Liver (tissue), 3 donors: ENCODE measurements around the gene TRPM6.

Experiments
- EGR1 ChIP-seq, 2 donors: IDR thresholded peaks; 2 replicates each; pipeline ENCODE4 v1.6.1; 2016 to 2018; ENCODE audit warnings: antibody characterized with exemption in 2 of 2, low read depth in 2 of 2
- HNF4A ChIP-seq, 2 donors: conservative IDR thresholded peaks; 2 replicates each; pipeline ENCODE4 v1.6.1; 2016; ENCODE audit warnings: antibody characterized with exemption in 2 of 2, mild to moderate bottlenecking in 2 of 2
- JUND ChIP-seq, 2 donors: IDR thresholded peaks; 2 replicates each; pipeline ENCODE4 v1.6.1; 2016; ENCODE audit warnings: antibody characterized with exemption in 2 of 2
- RAD21 ChIP-seq, 2 donors: IDR thresholded peaks; 2 replicates each; pipeline ENCODE4 v1.6.1; 2016; ENCODE audit warnings: antibody characterized with exemption in 2 of 2, mild to moderate bottlenecking in 2 of 2
- SP1 ChIP-seq: IDR thresholded peaks from 2 replicates; pipeline ENCODE4 v1.6.1; 2018; ENCODE audit warnings: antibody characterized with exemption, mild to moderate bottlenecking
- TF ChIP-seq, protein P1 (sequence below): fragments of 150-350 bp; IDR thresholded peaks from 2 replicates; pipeline ENCODE4 v1.5.1; 2017; ENCODE audit warnings: improper control_type of control experiment, low read depth, low read length; ENCODE audit not compliant: missing input control
- TF ChIP-seq, protein P2 (sequence below): IDR thresholded peaks from 2 replicates; pipeline ENCODE4 v1.6.1; 2016; ENCODE audit warnings: antibody characterized with exemption
- TF ChIP-seq, protein P3 (sequence below): IDR thresholded peaks from 2 replicates; pipeline ENCODE4 v1.6.1; 2016; ENCODE audit warnings: antibody characterized with exemption
- TF ChIP-seq, protein P4 (sequence below): IDR thresholded peaks from 2 replicates; pipeline ENCODE4 v1.6.1; 2016; ENCODE audit warnings: antibody characterized with exemption, mild to moderate bottlenecking
- donor health status: healthy.
- donor health status: healthy.

DNA sequence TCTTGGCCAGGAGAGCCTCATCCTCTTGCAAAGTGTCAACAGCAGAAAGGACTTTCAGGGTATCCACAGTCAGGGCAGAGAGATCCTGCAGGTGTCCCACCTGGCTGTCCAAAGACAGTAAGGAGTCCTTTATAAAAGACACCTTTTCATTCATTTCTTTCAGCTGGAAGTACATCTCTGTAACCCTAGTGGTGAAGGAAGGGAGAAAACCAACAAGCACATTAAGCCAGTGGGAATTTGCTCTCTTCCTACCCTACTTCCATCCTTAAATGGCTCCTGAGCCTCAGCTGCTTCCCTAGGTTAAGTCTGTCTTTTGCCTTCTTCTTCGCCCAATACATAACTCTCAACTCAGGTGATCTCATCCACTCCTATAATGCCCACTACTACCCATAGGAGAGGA is 124.8 kb downstream of the TRPM6 start:
- TF ChIP-seq, protein P1, sequence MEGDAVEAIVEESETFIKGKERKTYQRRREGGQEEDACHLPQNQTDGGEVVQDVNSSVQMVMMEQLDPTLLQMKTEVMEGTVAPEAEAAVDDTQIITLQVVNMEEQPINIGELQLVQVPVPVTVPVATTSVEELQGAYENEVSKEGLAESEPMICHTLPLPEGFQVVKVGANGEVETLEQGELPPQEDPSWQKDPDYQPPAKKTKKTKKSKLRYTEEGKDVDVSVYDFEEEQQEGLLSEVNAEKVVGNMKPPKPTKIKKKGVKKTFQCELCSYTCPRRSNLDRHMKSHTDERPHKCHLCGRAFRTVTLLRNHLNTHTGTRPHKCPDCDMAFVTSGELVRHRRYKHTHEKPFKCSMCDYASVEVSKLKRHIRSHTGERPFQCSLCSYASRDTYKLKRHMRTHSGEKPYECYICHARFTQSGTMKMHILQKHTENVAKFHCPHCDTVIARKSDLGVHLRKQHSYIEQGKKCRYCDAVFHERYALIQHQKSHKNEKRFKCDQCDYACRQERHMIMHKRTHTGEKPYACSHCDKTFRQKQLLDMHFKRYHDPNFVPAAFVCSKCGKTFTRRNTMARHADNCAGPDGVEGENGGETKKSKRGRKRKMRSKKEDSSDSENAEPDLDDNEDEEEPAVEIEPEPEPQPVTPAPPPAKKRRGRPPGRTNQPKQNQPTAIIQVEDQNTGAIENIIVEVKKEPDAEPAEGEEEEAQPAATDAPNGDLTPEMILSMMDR, result no peak
- TF ChIP-seq, protein P2, sequence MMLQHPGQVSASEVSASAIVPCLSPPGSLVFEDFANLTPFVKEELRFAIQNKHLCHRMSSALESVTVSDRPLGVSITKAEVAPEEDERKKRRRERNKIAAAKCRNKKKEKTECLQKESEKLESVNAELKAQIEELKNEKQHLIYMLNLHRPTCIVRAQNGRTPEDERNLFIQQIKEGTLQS, result no peak
- no peak for TF ChIP-seq JUND (IDR thresholded peaks at IDR 0.05)
- no peak for TF ChIP-seq RAD21 (IDR thresholded peaks at IDR 0.05)
- no peak for TF ChIP-seq EGR1 (IDR thresholded peaks at IDR 0.05; ENCODE audit: low read depth in 2 of 2)
- TF ChIP-seq, protein P3, sequence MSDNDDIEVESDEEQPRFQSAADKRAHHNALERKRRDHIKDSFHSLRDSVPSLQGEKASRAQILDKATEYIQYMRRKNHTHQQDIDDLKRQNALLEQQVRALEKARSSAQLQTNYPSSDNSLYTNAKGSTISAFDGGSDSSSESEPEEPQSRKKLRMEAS, result no peak
- TF ChIP-seq, protein P4, sequence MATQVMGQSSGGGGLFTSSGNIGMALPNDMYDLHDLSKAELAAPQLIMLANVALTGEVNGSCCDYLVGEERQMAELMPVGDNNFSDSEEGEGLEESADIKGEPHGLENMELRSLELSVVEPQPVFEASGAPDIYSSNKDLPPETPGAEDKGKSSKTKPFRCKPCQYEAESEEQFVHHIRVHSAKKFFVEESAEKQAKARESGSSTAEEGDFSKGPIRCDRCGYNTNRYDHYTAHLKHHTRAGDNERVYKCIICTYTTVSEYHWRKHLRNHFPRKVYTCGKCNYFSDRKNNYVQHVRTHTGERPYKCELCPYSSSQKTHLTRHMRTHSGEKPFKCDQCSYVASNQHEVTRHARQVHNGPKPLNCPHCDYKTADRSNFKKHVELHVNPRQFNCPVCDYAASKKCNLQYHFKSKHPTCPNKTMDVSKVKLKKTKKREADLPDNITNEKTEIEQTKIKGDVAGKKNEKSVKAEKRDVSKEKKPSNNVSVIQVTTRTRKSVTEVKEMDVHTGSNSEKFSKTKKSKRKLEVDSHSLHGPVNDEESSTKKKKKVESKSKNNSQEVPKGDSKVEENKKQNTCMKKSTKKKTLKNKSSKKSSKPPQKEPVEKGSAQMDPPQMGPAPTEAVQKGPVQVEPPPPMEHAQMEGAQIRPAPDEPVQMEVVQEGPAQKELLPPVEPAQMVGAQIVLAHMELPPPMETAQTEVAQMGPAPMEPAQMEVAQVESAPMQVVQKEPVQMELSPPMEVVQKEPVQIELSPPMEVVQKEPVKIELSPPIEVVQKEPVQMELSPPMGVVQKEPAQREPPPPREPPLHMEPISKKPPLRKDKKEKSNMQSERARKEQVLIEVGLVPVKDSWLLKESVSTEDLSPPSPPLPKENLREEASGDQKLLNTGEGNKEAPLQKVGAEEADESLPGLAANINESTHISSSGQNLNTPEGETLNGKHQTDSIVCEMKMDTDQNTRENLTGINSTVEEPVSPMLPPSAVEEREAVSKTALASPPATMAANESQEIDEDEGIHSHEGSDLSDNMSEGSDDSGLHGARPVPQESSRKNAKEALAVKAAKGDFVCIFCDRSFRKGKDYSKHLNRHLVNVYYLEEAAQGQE, result no peak
- no peak for TF ChIP-seq HNF4A (conservative IDR thresholded peaks at IDR 0.05)
- no peak for TF ChIP-seq SP1
